Endothelial cell of umbilical vein (primary cell): ENCODE data around the gene UCP3. TPM values are rescaled to one million over a fixed set of nuclear protein-coding genes. Genes with fewer than 3 reads are reported as not detected.

Source experiments
- BruUV-seq: library from RNA; stranded (reverse); fragments of 400-500 nt; replicated peaks from 2 replicates; lab custom pipeline; 2021; lab: Mats Ljungman, UMichigan
- CTCF ChIA-PET: fragments of 300-600, 350-600 bp; sonication (Branson Sonifier 250); formaldehyde crosslinking; loops from one replicate; lab custom pipeline; 2021; ENCODE audit warnings: antibody characterized with exemption, inconsistent platforms; lab: Charles Lee
- POLR2A ChIA-PET: fragments of 300-600, 350-600 bp; sonication (Branson Sonifier 250); formaldehyde crosslinking; loops from one replicate; lab custom pipeline; 2021; ENCODE audit warnings: antibody characterized with exemption, inconsistent platforms; lab: Charles Lee
- DNase-seq: peaks from one replicate; pipeline ENCODE4 v3.0.0-alpha.2; 2011; ENCODE audit warnings: low read depth, low spot score
- FAIRE-seq: peaks from 2 replicates; lab custom pipeline; 2011; peaks lifted over from hg19 to GRCh38; lab: Jason Lieb, UNC
- H2AFZ ChIP-seq: 2 replicates; pipeline ENCODE4 v1.6.0; 2012; ENCODE audit warnings: low read depth, low read length, control low read depth, inconsistent platforms
- H3K27ac ChIP-seq: 2 replicates; pipeline ENCODE4 v1.5.1; 2011; ENCODE audit warnings: low read depth, mild to moderate bottlenecking, control low read depth, low read length, moderate library complexity; ENCODE audit not compliant: insufficient read depth
- H3K27me3 ChIP-seq, 2 experiments: 2 replicates each; pipeline versions ENCODE4 v1.6.0 to v1.6.1; 2011; ENCODE audit warnings: low read length in 2 of 2, mixed read lengths in 1 of 2; ENCODE audit not compliant: control insufficient read depth in 2 of 2, insufficient read depth in 2 of 2
- H3K36me3 ChIP-seq, 2 experiments: 2 replicates in 1 of 2; 3 replicates in 1 of 2; pipeline ENCODE4 v1.5.1; 2011; ENCODE audit warnings: low read length in 2 of 2, mild to moderate bottlenecking in 1 of 2, moderate library complexity in 1 of 2; ENCODE audit not compliant: control insufficient read depth in 2 of 2, insufficient read depth in 2 of 2; ENCODE audit errors: extremely low read depth in 1 of 2
- H3K4me1 ChIP-seq: 3 replicates; pipeline ENCODE4 v1.5.1; 2011; ENCODE audit warnings: mild to moderate bottlenecking, low read length; ENCODE audit not compliant: control insufficient read depth, insufficient read depth; ENCODE audit errors: extremely low read depth
- H3K4me2 ChIP-seq: 2 replicates; pipeline ENCODE4 v1.6.1; 2011; ENCODE audit warnings: low read length, control low read depth, mixed read lengths; ENCODE audit not compliant: insufficient read depth
- H3K4me3 ChIP-seq, 3 experiments: fragments of 200-600 bp in 1 of 3; sonication (generic), shearing (Covaris generic) in 1 of 3; replicated peaks in 1 of 3; 2 replicates each; pipeline ENCODE4 v1.5.1; 2011 to 2016; ENCODE audit warnings: control low read depth in 3 of 3, low read length in 3 of 3, mild to moderate bottlenecking in 2 of 3, inconsistent platforms in 1 of 3, low read depth in 1 of 3, moderate library complexity in 1 of 3; ENCODE audit not compliant: insufficient read depth in 1 of 3
- H3K79me2 ChIP-seq: 2 replicates; pipeline ENCODE4 v1.6.0; 2012; ENCODE audit warnings: low read length, inconsistent platforms; ENCODE audit not compliant: control insufficient read depth, insufficient read depth
- H3K9ac ChIP-seq: replicated peaks from 2 replicates; pipeline ENCODE3; 2011; ENCODE audit warnings: low read length, control low read depth; ENCODE audit not compliant: insufficient read depth; ENCODE audit errors: extremely low read depth
- H3K9me1 ChIP-seq: replicated peaks from 3 replicates; pipeline ENCODE4 v1.6.0; 2011; ENCODE audit warnings: mild to moderate bottlenecking, low read length; ENCODE audit not compliant: control insufficient read depth, insufficient read depth; ENCODE audit errors: extremely low read depth
- H3K9me3 ChIP-seq: replicated peaks from 2 replicates; pipeline ENCODE4 v1.5.1; 2012; ENCODE audit warnings: low read length, inconsistent platforms; ENCODE audit not compliant: control insufficient read depth, insufficient read depth
- H4K20me1 ChIP-seq: replicated peaks from 2 replicates; pipeline ENCODE3; 2011; ENCODE audit warnings: mild to moderate bottlenecking, low read length; ENCODE audit not compliant: control insufficient read depth, insufficient read depth; ENCODE audit errors: extremely low read depth
- EZH2 ChIP-seq: IDR thresholded peaks from 2 replicates; pipeline ENCODE4 v1.6.1; 2012; ENCODE audit warnings: borderline replicate concordance, low read depth, mild to moderate bottlenecking, moderate library complexity, low read length, inconsistent platforms; ENCODE audit not compliant: severe bottlenecking
- FOS ChIP-seq: IDR thresholded peaks from 2 replicates; pipeline ENCODE4 v1.6.1; 2011; ENCODE audit warnings: mild to moderate bottlenecking, low read length, moderate library complexity, borderline replicate concordance; ENCODE audit not compliant: insufficient read depth
- GATA2 ChIP-seq: IDR thresholded peaks from 2 replicates; pipeline ENCODE4 v1.7.0; 2011; ENCODE audit warnings: low read depth, mild to moderate bottlenecking, moderate library complexity, mixed read lengths, low read length; ENCODE audit not compliant: insufficient read length, insufficient read depth
- JUN ChIP-seq: IDR thresholded peaks from 2 replicates; pipeline ENCODE4 v1.6.1; 2011; ENCODE audit warnings: borderline replicate concordance, low read depth; ENCODE audit not compliant: insufficient read length, insufficient read depth
- MYC ChIP-seq: IDR thresholded peaks from one replicate; pipeline ENCODE4 v1.6.1; 2011; ENCODE audit warnings: mild to moderate bottlenecking, low read depth, low read length
- POLR2A ChIP-seq: IDR thresholded peaks from 2 replicates; pipeline ENCODE4 v1.6.1; 2012; ENCODE audit warnings: low read depth, mild to moderate bottlenecking, control low read depth, low read length
- POLR2AphosphoS5 ChIP-seq: IDR thresholded peaks from 2 replicates; pipeline ENCODE4 v1.6.1; 2012; ENCODE audit warnings: low read depth, mild to moderate bottlenecking, control low read depth, low read length, moderate library complexity; ENCODE audit not compliant: insufficient read depth
- dilution Hi-C: fragments of 300-500 bp; cut with MboI; formaldehyde crosslinking; loops from one replicate; pipeline ENCODE4 v1.15.0; 2019; ENCODE audit warnings: low sequenced_read_pairs; ENCODE audit not compliant: extremely low pct_ligation_motif_present
- intact Hi-C: fragments of 100-400 bp; cut with micrococcal nuclease; formaldehyde crosslinking; loops from one replicate; pipeline ENCODE4 v1.10.0; 2022
- polyA plus RNA-seq, 4 experiments: library from polyadenylated mRNA; depleted of rRNA in 3 of 4; stranded (reverse) in 3 of 4; unstranded in 1 of 4; fragments of >200 nt; gene quantifications; 2 replicates each; pipeline versions ENCODE4 v1.2.1 to v1.2.3, GENCODE V29; 2011 to 2012; ENCODE audit warnings: missing spikeins in 1 of 4
- total RNA-seq: library from RNA; stranded (reverse); gene quantifications from 2 replicates; pipeline ENCODE4 v1.2.3, GENCODE V29; 2021
- TF ChIP-seq, protein P1 (sequence below), 2 donors: IDR thresholded peaks; 1 replicate in 1 of 2; 2 replicates in 1 of 2; pipeline ENCODE4 v1.5.1; 2011; ENCODE audit warnings: low read length in 2 of 2, mild to moderate bottlenecking in 2 of 2, moderate library complexity in 2 of 2, control low read depth in 1 of 2, inconsistent platforms in 1 of 2, low read depth in 1 of 2; ENCODE audit not compliant: insufficient read depth in 1 of 2; ENCODE audit errors: extremely low read depth in 1 of 2
- TF ChIP-seq, protein P2 (sequence below): IDR thresholded peaks from 2 replicates; pipeline ENCODE4 v1.6.1; 2011; ENCODE audit not compliant: insufficient read depth, insufficient read length

The UCP3 gene
- total and polyA plus RNA-seq, 2 donors (not counting 3 experiments of a cell fraction or from before 2014, with no cell fraction given): 1.1 to 1.4 TPM

- CTCF ChIA-PET: no interaction called here
- intact Hi-C loops: no loop called here
- H3K4me1 ChIP-seq: peaks cover 22% of the 10 kb centered on the region
Measured at GRCh38 chr11:74021998-74022397, 13.1 kb upstream of the UCP3 start.

More at GRCh38 chr11:74021998-74022397, 13.1 kb upstream of the UCP3 start:
- FAIRE-seq (no peak), DNase-seq (no peak)
- dilution Hi-C loops: no loop called here
- Histone ChIP-seq H3K9ac (no peak overlapping the region), H3K9me1 (no peaks in the 10 kb centered on the region), H3K79me2 (no peaks in the 10 kb centered on the region), H4K20me1 (no peaks in the 10 kb centered on the region), H3K36me3 (no peaks in the 10 kb centered on the region), H3K4me2 (no peak overlapping the region), H2AFZ (no peak overlapping the region), H3K4me3 (no peak overlapping the region), H3K27ac (no peak overlapping the region), H3K27me3 (no peaks in the 10 kb centered on the region), H3K9me3 (no peaks in the 10 kb centered on the region)
- POLR2A ChIA-PET: no interaction called here
- TF ChIP-seq, protein P1, sequence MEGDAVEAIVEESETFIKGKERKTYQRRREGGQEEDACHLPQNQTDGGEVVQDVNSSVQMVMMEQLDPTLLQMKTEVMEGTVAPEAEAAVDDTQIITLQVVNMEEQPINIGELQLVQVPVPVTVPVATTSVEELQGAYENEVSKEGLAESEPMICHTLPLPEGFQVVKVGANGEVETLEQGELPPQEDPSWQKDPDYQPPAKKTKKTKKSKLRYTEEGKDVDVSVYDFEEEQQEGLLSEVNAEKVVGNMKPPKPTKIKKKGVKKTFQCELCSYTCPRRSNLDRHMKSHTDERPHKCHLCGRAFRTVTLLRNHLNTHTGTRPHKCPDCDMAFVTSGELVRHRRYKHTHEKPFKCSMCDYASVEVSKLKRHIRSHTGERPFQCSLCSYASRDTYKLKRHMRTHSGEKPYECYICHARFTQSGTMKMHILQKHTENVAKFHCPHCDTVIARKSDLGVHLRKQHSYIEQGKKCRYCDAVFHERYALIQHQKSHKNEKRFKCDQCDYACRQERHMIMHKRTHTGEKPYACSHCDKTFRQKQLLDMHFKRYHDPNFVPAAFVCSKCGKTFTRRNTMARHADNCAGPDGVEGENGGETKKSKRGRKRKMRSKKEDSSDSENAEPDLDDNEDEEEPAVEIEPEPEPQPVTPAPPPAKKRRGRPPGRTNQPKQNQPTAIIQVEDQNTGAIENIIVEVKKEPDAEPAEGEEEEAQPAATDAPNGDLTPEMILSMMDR (IDR thresholded peaks at IDR 0.05; ENCODE audit: extremely low read depth in 1 of 2, insufficient read depth in 1 of 2, low read depth in 1 of 2, low read length in 2 of 2): no peak
- no peak for TF ChIP-seq POLR2A
- TF ChIP-seq GATA2: no peak
- TF ChIP-seq JUN: no peak
- TF ChIP-seq POLR2AphosphoS5: no peak
- TF ChIP-seq, protein P2, sequence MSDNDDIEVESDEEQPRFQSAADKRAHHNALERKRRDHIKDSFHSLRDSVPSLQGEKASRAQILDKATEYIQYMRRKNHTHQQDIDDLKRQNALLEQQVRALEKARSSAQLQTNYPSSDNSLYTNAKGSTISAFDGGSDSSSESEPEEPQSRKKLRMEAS: no peak
- no peak for TF ChIP-seq MYC
- no peak for TF ChIP-seq EZH2
- no peak for TF ChIP-seq FOS
- BruUV-seq: no TSS peak
